A549 treated with Mapracorat at 1 μM for 4 hours (cell line): ENCODE results near the gene CCDC51. TPM values are rescaled to one million over a fixed set of nuclear protein-coding genes. Genes with fewer than 3 reads are reported as not detected.

Source experiments
- total RNA-seq: library from RNA; stranded (reverse); fragments of 200-300 nt; extraction: Qiagen RNA extraction; gene quantifications from 5 replicates; pipeline ENCODE4 v1.2.3, GENCODE V29; 2022

The CCDC51 gene
- 25.8 to 29.2 TPM (median 26.6 TPM) in 5 replicates for total RNA-seq

DNA sequence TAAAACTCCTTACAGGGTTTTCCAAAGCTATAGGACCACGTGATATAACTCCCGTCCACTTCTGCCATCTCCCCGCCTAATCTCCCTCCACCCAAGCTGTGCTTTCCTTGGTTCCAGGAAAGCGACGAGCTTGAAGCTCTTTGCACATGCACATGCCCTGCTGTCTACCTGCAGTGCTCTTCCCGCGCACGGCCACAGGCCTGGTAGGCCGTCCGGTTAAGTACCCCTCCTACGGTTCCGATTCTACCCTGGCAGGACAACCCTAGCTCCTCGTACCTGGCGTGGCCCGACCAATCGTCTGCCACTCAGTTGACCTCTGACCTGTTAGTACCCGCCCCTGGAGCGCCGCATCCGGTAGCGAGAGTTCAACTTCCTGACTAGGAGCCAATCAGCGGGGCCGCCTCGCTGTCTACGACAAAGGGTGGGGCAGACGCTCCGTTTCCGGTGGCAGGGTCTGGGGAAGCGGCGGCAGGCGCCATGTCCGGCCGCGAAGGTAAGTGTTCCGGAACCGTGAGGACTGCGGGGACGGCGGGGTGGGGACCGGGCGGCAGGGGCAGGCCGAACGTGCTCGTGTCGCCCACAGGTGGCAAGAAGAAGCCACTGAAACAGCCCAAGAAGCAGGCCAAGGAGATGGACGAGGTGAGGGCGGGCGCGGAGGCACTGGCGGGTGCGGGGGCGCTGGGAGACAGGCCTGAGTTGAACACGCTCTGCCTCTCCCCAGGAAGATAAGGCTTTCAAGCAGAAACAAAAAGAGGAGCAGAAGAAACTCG lies at the start of gene CCDC51, which contains the start of gene TMA7:
Gene CCDC51 (minus strand): TSS at position 300 of the 770 bp plus-strand sequence. CDS start 4,991 bp downstream, outside the sequence.
Gene TMA7 (plus strand): TSS at position 438 of the 770 bp plus-strand sequence. CDS start 40 bp downstream, at position 478.

DNA sequence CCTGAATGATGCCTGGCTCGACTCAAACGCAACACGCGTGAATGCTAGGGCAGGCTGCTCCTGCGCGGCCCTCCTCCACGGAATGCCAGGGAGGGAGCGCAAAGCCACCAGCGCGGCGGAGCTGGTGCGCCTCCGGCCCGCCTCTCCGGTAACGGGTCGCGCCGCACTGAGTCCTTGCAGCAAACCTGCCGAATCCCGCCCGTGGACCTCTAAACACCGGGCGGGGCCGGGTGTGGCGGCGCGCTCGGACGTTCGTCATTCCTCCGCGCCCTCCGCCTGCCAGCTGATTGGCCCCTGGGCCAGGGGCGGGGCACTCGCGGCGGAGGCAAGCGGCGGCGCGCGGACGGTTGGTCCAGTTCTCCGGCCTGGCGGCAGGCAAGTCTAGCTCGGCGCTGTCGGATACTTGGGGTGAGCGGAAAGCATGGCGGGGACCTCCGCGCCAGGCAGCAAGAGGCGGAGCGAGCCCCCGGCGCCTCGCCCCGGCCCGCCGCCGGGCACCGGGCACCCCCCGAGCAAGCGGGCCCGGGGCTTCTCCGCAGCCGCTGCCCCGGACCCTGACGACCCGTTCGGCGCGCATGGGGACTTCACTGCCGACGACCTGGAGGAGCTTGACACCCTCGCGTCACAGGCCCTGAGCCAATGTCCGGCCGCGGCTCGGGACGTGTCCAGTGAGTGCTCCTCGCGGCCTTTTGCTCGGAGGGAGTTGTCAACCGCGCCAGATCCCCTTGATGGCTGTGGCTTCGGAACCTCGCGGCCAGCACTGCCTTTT lies 6.7 kb upstream of the CCDC51 start, which contains the start of gene ATRIP:
Gene ATRIP (plus strand): TSS at position 313 of the 769 bp plus-strand sequence. CDS start 109 bp downstream, at position 422.

GRCh38 chr3:48429960-48430707 lies 9.8 kb downstream of the CCDC51 start, which contains the start of gene PLXNB1:
PLXNB1 (minus strand) TSS chr3:48430086; CDS start chr3:48424611, 5,475 bp downstream.

Other genes with a start within 250 kb of the CCDC51 start
- gene CAMP, start 216.6 kb downstream of the CCDC51 start, total RNA-seq = not detected in 5 replicates
- gene ZNF589, start 199.0 kb downstream of the CCDC51 start, total RNA-seq = 2.2 to 3.0 TPM (median 2.4 TPM) in 5 replicates
- gene NME6, start 138.8 kb downstream of the CCDC51 start, total RNA-seq = 19.7 to 28.8 TPM (median 23.0 TPM) in 5 replicates
- not detected in 5 replicates for gene SPINK8, start 106.5 kb downstream of the CCDC51 start, total RNA-seq
- gene FBXW12, start 67.9 kb downstream of the CCDC51 start, total RNA-seq = not detected in 5 replicates
- gene PLXNB1, start 10.0 kb downstream of the CCDC51 start, total RNA-seq = 14.6 to 20.3 TPM (median 15.2 TPM) in 5 replicates
- 268 to 389 TPM (median 305 TPM) in 5 replicates for gene TMA7, start 138 bp upstream of the CCDC51 start, total RNA-seq
- gene ATRIP, start 6.6 kb upstream of the CCDC51 start, total RNA-seq = 8.6 to 10.3 TPM (median 9.8 TPM) in 5 replicates
- gene SHISA5, start 64.1 kb upstream of the CCDC51 start, total RNA-seq = 106 to 134 TPM (median 129 TPM) in 5 replicates
- 9.4 to 17.6 TPM (median 12.1 TPM) in 5 replicates for gene PFKFB4, start 116.7 kb upstream of the CCDC51 start, total RNA-seq
- 7.3 to 10.4 TPM (median 8.9 TPM) in 5 replicates for gene UCN2, start 123.7 kb upstream of the CCDC51 start, total RNA-seq
- gene COL7A1, start 155.2 kb upstream of the CCDC51 start, total RNA-seq = 116 to 206 TPM (median 180 TPM) in 5 replicates
- gene UQCRC1, start 169.5 kb upstream of the CCDC51 start, total RNA-seq = 166 to 209 TPM (median 172 TPM) in 5 replicates
- gene TMEM89, start 181.7 kb upstream of the CCDC51 start, total RNA-seq = not detected in 5 replicates
- 12.0 to 18.5 TPM (median 16.8 TPM) in 5 replicates for gene SLC26A6, start 195.3 kb upstream of the CCDC51 start, total RNA-seq
- 2.8 to 4.7 TPM (median 4.4 TPM) in 5 replicates for gene CELSR3, start 222.8 kb upstream of the CCDC51 start, total RNA-seq
- gene NCKIPSD, start 245.8 kb upstream of the CCDC51 start, total RNA-seq = 7.4 to 10.4 TPM (median 9.3 TPM) in 5 replicates